GM18867 (cell line): ENCODE measurements around the gene TIMP4.

Experiments
- ATAC-seq: cut with Tn5 transposase; IDR thresholded peaks from one replicate; pipeline ENCODE4 v1.9.1; 2021; ENCODE audit warnings: mild to moderate bottlenecking, moderate library complexity; ENCODE audit not compliant: unreplicated experiment

TIMP4 gene

GRCh38 chr3:12186046-12186445 lies 27.3 kb upstream of the TIMP4 start:
- ATAC-seq, result no peak

GRCh38 chr3:12185172-12185710 lies 26.5 kb upstream of the TIMP4 start:
- ATAC-seq, result no peak

GRCh38 chr3:12184541-12184940 lies 25.8 kb upstream of the TIMP4 start:
- no peak for ATAC-seq

- ATAC-seq, result no peak
These were observed 24.2 kb upstream of the TIMP4 start for GRCh38 chr3:12182687-12183441.

GRCh38 chr3:12181806-12182205 lies 23.1 kb upstream of the TIMP4 start:
- no peak for ATAC-seq

GRCh38 chr3:12181301-12181700 lies 22.6 kb upstream of the TIMP4 start:
- ATAC-seq, result no peak

GRCh38 chr3:12180631-12181030 lies 21.9 kb upstream of the TIMP4 start:
- no peak for ATAC-seq

GRCh38 chr3:12180218-12180617 lies 21.5 kb upstream of the TIMP4 start:
- ATAC-seq, result no peak

GRCh38 chr3:12179441-12179840 lies 20.7 kb upstream of the TIMP4 start:
- no peak for ATAC-seq

GRCh38 chr3:12178091-12178820 lies 19.5 kb upstream of the TIMP4 start:
- ATAC-seq, result no peak

GRCh38 chr3:12177126-12177525 lies 18.4 kb upstream of the TIMP4 start:
- ATAC-seq, result no peak

GRCh38 chr3:12175844-12176453 lies 17.2 kb upstream of the TIMP4 start:
- ATAC-seq, result peak; percentile 58

GRCh38 chr3:12175137-12175593 lies 16.5 kb upstream of the TIMP4 start:
- no peak for ATAC-seq

GRCh38 chr3:12170207-12170606 lies 11.5 kb upstream of the TIMP4 start:
- ATAC-seq, result no peak

- ATAC-seq, result no peak
These were observed 7.2 kb upstream of the TIMP4 start for GRCh38 chr3:12165909-12166308.

GRCh38 chr3:12159227-12159601 lies 502 bp upstream of the TIMP4 start:
- no peak for ATAC-seq

- ATAC-seq, result no peak
These were observed 1.7 kb downstream of the TIMP4 start for GRCh38 chr3:12157026-12157425.

GRCh38 chr3:12155828-12156227 lies 2.9 kb downstream of the TIMP4 start:
- ATAC-seq, result no peak

GRCh38 chr3:12155264-12155663 lies 3.4 kb downstream of the TIMP4 start:
- ATAC-seq, result no peak

GRCh38 chr3:12154151-12154550 lies 4.6 kb downstream of the TIMP4 start:
- ATAC-seq, result no peak

- ATAC-seq, result no peak
These were observed 8.6 kb downstream of the TIMP4 start for GRCh38 chr3:12150112-12150511.

- ATAC-seq, result no peak
These were observed 9.7 kb downstream of the TIMP4 start for GRCh38 chr3:12149029-12149428.
